Activated CD4-positive, alpha-beta T cell treated with anti-CD3 and anti-CD28 coated beads, Interleukin-2, amount 50 U/mL, for 4 hours (primary cell): Measurements from ENCODE around the gene ZNF776.
"Not testable (repeated sequence)": the region's sequence is repeated elsewhere in the genome, so short reads cannot be mapped to it uniquely, and the experiment has no call there.

Source experiments
- DNase-seq, 2 experiments: peaks; one replicate each; pipeline ENCODE4 v3.0.0-alpha.2; 2020

The ZNF776 gene

GRCh38 chr19:57746580-57747471 lies at the start of gene ZNF776:
Gene ZNF776, plus strand, starts transcription at chr19:57746815. Its CDS starts 244 bp downstream, at chr19:57747059.
- peak; percentile 73 to 75 for DNase-seq

GRCh38 chr19:57701625-57702024 lies 45.0 kb upstream of the ZNF776 start:
- DNase-seq: no peak

GRCh38 chr19:57706346-57706745 lies 40.3 kb upstream of the ZNF776 start:
- DNase-seq: no peak

- peak; percentile 23 to 25 for DNase-seq
Observed at GRCh38 chr19:57708641-57709361, 37.8 kb upstream of the ZNF776 start, which contains the start of gene ZNF154. Gene ZNF154, minus strand, starts transcription at chr19:57709204. Its CDS starts 233 bp downstream, at chr19:57708971.

- DNase-seq: no peak
Observed at GRCh38 chr19:57709616-57710015, 37.0 kb upstream of the ZNF776 start.

GRCh38 chr19:57712222-57712621 lies 34.4 kb upstream of the ZNF776 start:
- no peak for DNase-seq

- DNase-seq: no peak
Observed at GRCh38 chr19:57719424-57719823, 27.2 kb upstream of the ZNF776 start.

- no peak for DNase-seq
Observed at GRCh38 chr19:57719901-57720519, 26.6 kb upstream of the ZNF776 start.

- DNase-seq: no peak
Observed at GRCh38 chr19:57720878-57721277, 25.7 kb upstream of the ZNF776 start.

GRCh38 chr19:57738320-57738719 lies 8.3 kb upstream of the ZNF776 start:
- DNase-seq: peak; percentile 24 to 35

GRCh38 chr19:57738770-57739169 lies 7.8 kb upstream of the ZNF776 start:
- DNase-seq: not testable (repeated sequence)

- no peak for DNase-seq
Observed at GRCh38 chr19:57747472-57747807, 825 bp downstream of the ZNF776 start.

GRCh38 chr19:57748029-57748428 lies 1.4 kb downstream of the ZNF776 start:
- no peak for DNase-seq

- DNase-seq: no peak
Observed at GRCh38 chr19:57754091-57754673, 7.6 kb downstream of the ZNF776 start.

- DNase-seq: no peak
Observed at GRCh38 chr19:57755031-57755430, 8.4 kb downstream of the ZNF776 start.

GRCh38 chr19:57757941-57758340 lies 11.3 kb downstream of the ZNF776 start:
- no peak for DNase-seq

- no peak for DNase-seq
Observed at GRCh38 chr19:57759096-57759495, 12.5 kb downstream of the ZNF776 start.

GRCh38 chr19:57769345-57770131 lies 22.9 kb downstream of the ZNF776 start, which contains the start of gene ZNF586:
Gene ZNF586, plus strand, starts transcription at chr19:57769676. Its CDS starts 167 bp downstream, at chr19:57769843.
- DNase-seq: peak; percentile 77 to 78

- DNase-seq: no peak
Observed at GRCh38 chr19:57771417-57771816, 24.8 kb downstream of the ZNF776 start.

GRCh38 chr19:57773488-57773887 lies 26.9 kb downstream of the ZNF776 start:
- DNase-seq: no peak

- no peak for DNase-seq
Observed at GRCh38 chr19:57776764-57777296, 30.2 kb downstream of the ZNF776 start.

- DNase-seq: no peak
Observed at GRCh38 chr19:57778336-57778735, 31.7 kb downstream of the ZNF776 start.
